OCI-LY3 (cell line): Measurements from ENCODE around the gene ESYT2.
"Not testable (repeated sequence)": the region's sequence is repeated elsewhere in the genome, so short reads cannot be mapped to it uniquely, and the experiment has no call there.

Experiments used
- CTCF ChIP-seq: fragments of 200-600, 300-600 bp; sonication (generic); IDR thresholded peaks from 2 replicates; pipeline ENCODE4 v1.5.1; 2014; ENCODE audit warnings: antibody characterized with exemption, low read length, low read depth
- EZH2phosphoT487 ChIP-seq: fragments of 200-600 bp; shearing (Covaris generic); IDR thresholded peaks from 2 replicates; pipeline ENCODE4 v1.6.1; 2018; ENCODE audit warnings: antibody characterized with exemption, mixed run types, low read depth

GRCh38 chr7:158839177-158839576 lies 9.9 kb upstream of the ESYT2 start:
- TF ChIP-seq CTCF, EZH2phosphoT487: not testable (repeated sequence)
